Measurements from ENCODE around the gene NEK6. TPM values are rescaled to one million over a fixed set of nuclear protein-coding genes. Genes with fewer than 3 reads are reported as not detected.

Gene NEK6
- total RNA-seq, 1 donor, result 64.3 TPM

DNA sequence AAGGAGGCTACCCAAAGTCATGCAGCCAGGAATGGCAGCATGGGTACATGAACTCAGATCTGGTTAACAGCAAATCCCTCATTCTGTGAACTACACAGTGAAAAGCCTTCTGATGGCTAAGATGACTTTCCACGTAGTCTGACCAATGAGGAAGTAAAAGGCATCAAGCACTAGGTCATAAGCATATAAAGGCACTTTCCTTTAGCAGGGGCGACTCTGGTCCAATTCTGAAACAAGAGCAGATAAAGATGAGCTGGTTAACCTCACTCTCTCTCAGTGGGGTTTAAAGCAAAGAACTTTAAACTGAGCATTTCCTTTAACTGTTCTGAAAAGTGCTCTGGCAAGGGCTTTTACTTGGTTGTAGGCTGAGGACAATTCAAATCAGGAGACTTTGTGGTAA, 136.4 kb downstream of the NEK6 start:
- TF ChIP-seq, protein P1, sequence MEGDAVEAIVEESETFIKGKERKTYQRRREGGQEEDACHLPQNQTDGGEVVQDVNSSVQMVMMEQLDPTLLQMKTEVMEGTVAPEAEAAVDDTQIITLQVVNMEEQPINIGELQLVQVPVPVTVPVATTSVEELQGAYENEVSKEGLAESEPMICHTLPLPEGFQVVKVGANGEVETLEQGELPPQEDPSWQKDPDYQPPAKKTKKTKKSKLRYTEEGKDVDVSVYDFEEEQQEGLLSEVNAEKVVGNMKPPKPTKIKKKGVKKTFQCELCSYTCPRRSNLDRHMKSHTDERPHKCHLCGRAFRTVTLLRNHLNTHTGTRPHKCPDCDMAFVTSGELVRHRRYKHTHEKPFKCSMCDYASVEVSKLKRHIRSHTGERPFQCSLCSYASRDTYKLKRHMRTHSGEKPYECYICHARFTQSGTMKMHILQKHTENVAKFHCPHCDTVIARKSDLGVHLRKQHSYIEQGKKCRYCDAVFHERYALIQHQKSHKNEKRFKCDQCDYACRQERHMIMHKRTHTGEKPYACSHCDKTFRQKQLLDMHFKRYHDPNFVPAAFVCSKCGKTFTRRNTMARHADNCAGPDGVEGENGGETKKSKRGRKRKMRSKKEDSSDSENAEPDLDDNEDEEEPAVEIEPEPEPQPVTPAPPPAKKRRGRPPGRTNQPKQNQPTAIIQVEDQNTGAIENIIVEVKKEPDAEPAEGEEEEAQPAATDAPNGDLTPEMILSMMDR (IDR thresholded peaks at IDR 0.05; ENCODE audit: insufficient read depth, low read length), result no peak
- no peak overlapping the region for H3K4me3 ChIP-seq (ENCODE audit: low read depth, low read length)
- no peak for DNase-seq (ENCODE audit: low read depth)

DNA sequence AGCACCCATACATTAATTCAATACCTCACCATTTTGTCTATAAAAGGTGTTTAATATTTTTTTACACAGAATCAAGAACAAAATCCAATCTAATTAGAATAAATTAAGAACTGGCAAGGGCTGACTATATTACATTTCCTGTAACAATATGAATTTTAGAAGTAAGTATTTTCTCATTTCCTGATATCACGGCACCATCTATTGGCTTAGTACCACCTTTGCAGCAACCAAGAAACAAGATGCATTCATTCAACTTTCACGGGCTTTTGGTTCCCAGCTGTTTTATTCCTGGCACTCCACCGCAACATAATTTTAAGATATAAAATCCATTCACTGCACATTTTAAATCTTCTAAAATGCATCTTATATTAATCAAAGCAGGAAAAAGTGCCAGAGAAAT, 136.8 kb downstream of the NEK6 start:
- DNase-seq (ENCODE audit: low read depth), result no peak
- no peak overlapping the region for H3K4me3 ChIP-seq (ENCODE audit: low read depth, low read length)
- TF ChIP-seq, protein P1 (IDR thresholded peaks at IDR 0.05; ENCODE audit: insufficient read depth, low read length), result no peak

DNA sequence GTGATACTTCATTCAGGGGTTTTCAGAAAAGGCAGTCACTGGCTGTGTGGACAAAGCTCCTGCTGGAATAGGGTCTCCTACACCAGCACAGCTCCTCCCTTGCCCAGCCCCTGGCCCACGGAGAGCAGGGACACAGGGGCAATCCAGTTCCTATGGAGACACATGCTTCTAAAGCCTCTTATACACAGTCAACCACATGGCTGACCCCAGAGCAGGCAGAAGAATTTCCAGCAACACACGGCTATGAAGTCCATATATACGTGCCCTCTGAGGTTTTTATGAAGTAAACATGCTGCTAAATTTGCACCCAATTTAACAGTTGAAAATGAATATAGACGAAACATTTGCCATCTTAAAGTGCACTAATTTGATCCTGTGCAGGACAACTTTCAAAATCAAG, 138.1 kb downstream of the NEK6 start:
- H3K4me3 ChIP-seq (ENCODE audit: low read depth, low read length), result no peak overlapping the region
- TF ChIP-seq, protein P1 (IDR thresholded peaks at IDR 0.05; ENCODE audit: insufficient read depth, low read length), result no peak
- no peak for DNase-seq (ENCODE audit: low read depth)

DNA sequence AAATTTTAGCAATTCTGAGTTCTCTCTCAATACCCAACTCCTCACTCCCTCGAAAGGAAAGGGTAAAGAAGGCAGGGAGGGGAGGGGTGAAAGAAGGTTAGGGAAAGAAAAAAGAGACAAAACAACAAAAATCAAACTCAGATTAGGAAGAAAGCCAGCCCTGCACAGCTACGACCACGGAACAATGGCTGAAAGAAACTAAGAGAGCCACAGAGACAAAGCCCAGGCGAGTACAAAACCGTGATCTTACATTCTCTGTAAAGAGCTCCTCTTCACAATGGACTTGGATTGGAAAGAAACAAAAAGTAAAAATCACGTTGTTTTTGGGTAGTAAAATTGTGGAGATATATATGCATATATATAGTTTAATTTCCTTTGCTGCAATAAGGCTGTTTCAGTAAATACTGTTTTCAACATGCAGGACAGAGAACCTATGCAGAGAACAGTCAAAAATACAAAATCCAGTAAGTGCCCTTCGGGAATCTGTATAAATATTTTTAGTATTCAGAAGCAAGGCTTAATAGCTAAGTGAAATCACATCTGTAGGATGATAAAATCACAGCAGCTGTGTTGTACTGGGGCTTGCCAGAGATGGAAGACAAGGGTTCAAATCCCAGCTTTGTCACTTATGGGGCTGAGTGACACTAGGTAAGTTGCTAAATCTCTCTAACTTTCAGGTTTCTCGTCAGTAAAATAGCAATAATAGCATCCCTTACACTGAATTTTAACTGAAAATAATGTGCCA, 140.6 kb downstream of the NEK6 start:
- TF ChIP-seq, protein P1 (IDR thresholded peaks at IDR 0.05; ENCODE audit: insufficient read depth, low read length), result no peak
- DNase-seq (ENCODE audit: low read depth), result no peak
- H3K4me3 ChIP-seq (ENCODE audit: low read depth, low read length), result no peak overlapping the region

DNA sequence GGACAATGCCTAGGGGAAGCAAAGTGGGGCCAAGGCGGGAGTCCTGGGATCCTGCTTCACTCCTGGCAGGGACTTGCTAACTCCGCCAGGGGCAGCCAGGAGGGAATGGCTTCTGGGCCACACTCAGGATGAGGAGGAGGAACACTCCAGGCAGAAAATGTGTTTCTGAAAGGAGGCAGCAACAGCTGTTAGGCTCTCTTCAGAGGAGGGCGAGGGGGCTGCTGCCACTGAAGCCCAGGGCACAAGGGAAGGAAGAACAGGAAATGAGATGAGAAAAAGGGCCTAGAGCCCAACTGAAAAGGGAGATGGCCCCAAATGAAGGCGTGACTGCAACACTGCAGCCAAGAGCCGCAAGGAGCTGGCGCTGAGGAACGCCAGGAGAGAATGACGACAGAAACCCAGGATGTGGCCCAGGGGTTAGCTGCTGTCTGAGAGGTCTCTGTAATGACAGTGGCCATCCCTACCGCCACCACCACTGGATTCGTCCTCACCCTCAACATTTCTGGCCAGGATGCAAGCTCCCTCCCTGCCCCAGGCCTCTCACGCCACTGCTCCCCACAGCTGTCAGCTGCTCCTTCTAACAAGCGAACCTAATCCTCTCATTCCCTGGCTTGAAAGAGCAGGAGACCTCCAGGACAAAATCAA, 141.7 kb downstream of the NEK6 start:
- TF ChIP-seq, protein P1 (IDR thresholded peaks at IDR 0.05; ENCODE audit: insufficient read depth, low read length), result peak; percentile 50
- peak; percentile 77 for DNase-seq (ENCODE audit: low read depth)
- H3K4me3 ChIP-seq (ENCODE audit: low read depth, low read length), result peak overlapping the region; percentile 31

DNA sequence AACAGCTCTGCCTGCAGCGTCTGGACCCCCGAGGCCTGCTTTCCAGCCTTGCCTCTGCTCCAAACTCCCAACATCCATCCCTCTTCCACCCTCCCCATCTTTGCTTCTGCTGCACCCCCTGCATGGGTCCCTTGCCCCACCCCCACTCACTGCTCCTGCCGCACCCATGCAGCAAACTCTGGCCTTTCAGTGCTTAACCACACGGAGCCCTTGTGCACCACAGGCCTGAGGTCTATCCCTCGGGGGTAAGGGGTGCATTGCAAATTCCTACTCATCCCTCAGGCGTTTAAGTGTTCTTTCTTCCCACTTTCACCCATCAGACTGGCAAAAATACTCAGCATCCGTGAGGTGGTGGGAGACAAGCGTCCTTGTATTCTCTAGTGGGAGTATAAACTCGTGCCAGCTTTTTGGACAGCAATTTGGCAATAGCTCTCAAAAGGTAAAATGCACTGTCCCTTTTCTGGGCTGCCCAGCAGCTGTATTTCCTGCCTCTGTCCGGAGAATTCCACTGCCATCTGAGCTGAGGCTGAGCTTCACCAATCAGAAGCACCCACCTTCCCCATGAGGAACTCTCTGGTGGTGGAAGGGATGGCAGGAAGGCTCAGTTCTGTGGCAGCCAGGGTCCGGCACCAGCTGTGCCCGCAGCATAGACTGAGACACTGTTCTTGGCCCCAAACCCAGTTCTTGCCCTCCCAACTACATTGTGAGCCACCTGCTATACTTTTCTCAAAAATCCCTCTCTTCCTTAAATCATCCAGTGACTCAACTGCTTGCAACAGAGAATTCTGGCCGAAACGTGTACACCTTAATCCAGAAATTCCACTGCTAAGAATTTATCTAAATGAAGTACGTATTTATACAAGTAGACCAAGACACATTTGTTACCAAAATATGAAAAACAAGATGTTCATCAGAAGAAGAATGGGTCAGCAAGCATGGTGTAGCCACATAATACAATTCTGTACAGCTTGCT, 142.5 kb downstream of the NEK6 start:
- no peak for DNase-seq (ENCODE audit: low read depth)
- TF ChIP-seq, protein P1 (IDR thresholded peaks at IDR 0.05; ENCODE audit: insufficient read depth, low read length), result no peak
- no peak overlapping the region for H3K4me3 ChIP-seq (ENCODE audit: low read depth, low read length)

Data from fibroblast of the aortic adventitia (primary cell).